Measurements from ENCODE around the gene PSAP. TPM values are rescaled to one million over a fixed set of nuclear protein-coding genes. Genes with fewer than 3 reads are reported as not detected.
A peak's percentile ranks its signal among the peaks of the same experiment; 100 is the strongest.

PSAP gene
- polyA plus RNA-seq, 3 donors, result 3,391 to 8,673 (median 7,346) TPM

DNA sequence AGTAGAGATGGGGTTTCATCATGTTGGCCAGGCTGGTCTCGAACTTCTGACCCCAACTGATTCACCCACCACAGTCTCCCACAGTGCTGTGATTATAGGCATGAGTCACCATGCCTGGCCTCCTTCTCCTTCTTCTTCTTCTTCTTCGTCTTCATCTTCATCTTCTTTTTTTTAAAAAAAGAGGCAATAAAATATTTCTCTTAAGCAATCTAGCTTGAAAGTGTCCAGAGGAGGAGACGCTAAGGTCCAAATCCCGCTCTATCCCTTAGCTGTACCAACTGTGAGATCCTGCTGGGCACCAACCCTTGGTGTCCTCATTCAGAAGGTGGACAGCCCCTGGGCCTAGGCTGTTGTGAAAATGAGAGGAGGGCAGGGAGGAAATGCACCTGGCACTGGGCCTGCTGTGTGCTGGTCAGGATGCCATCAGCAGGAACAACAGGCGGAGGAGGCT, 13.9 kb upstream of the PSAP start:
- H3K4me1 Mint-ChIP-seq, result peaks cover 44% of the 10 kb centered on the region

GRCh38 chr10:71863203-71863602, 12.2 kb upstream of the PSAP start:
- peaks cover 0 to 2% (median 0%) of the 10 kb centered on the region in 3 donors for H3K27me3 Mint-ChIP-seq (ENCODE audit: low read depth in 3 of 3)
- Histone ChIP-seq H4K20me1 (ENCODE audit: insufficient read depth, low read length) (no peaks in the 10 kb centered on the region), H3K4me2 (replicated peaks; ENCODE audit: extremely low read depth, low read length, poor library complexity, severe bottlenecking) (no peak overlapping the region), H3K9me3 (replicated peaks in 1 of 2; ENCODE audit: control insufficient read depth in 1 of 2, insufficient read depth in 1 of 2, low read length in 2 of 2) (no peaks in the 10 kb centered on the region), H3K27me3 (ENCODE audit: control insufficient read depth in 2 of 2, insufficient read depth in 2 of 2, low read length in 2 of 2) (no peaks in the 10 kb centered on the region), H3K4me1 (ENCODE audit: control insufficient read depth in 1 of 2, insufficient read depth in 2 of 2, low read length in 2 of 2) (peaks cover 54 to 57% of the 10 kb centered on the region in 2 donors), H2AFZ (ENCODE audit: insufficient read depth, low read depth, low read length, poor library complexity, severe bottlenecking) (no peak overlapping the region), H3K79me2 (ENCODE audit: insufficient read depth, low read length) (no peaks in the 10 kb centered on the region), H3K36me3 (replicated peaks in 1 of 2; ENCODE audit: control insufficient read depth in 1 of 2, insufficient read depth in 2 of 2, low read length in 2 of 2) (no peaks in the 10 kb centered on the region), H3K27ac (ENCODE audit: low read depth in 1 of 2, low read length in 2 of 2) (no peak overlapping the region), H3K4me3 (replicated peaks in 1 of 3; ENCODE audit: low read depth in 2 of 3, low read length in 3 of 3) (no peak overlapping the region), H3K9ac (ENCODE audit: insufficient read depth, low read length, poor library complexity, severe bottlenecking) (no peak overlapping the region)
- DNase-seq, result no peak
- WGBS (ENCODE audit: insufficient coverage), result 96% methylated on average over 4 of the region's 6 CpGs
- TF ChIP-seq, protein P1, sequence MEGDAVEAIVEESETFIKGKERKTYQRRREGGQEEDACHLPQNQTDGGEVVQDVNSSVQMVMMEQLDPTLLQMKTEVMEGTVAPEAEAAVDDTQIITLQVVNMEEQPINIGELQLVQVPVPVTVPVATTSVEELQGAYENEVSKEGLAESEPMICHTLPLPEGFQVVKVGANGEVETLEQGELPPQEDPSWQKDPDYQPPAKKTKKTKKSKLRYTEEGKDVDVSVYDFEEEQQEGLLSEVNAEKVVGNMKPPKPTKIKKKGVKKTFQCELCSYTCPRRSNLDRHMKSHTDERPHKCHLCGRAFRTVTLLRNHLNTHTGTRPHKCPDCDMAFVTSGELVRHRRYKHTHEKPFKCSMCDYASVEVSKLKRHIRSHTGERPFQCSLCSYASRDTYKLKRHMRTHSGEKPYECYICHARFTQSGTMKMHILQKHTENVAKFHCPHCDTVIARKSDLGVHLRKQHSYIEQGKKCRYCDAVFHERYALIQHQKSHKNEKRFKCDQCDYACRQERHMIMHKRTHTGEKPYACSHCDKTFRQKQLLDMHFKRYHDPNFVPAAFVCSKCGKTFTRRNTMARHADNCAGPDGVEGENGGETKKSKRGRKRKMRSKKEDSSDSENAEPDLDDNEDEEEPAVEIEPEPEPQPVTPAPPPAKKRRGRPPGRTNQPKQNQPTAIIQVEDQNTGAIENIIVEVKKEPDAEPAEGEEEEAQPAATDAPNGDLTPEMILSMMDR (IDR thresholded peaks at IDR 0.05), result no peak
- peak overlapping the region in 4 of 7 donors; percentile 25 to 53 (median 50) for H3K27ac Mint-ChIP-seq
- no peaks in the 10 kb centered on the region for H3K9me3 Mint-ChIP-seq
- no peak overlapping the region for H3K4me3 Mint-ChIP-seq
- peaks cover 0 to 5% of the 10 kb centered on the region in 2 donors for H3K36me3 Mint-ChIP-seq
- intact Hi-C loops (cut with micrococcal nuclease), result no loop called here
- peaks cover 49% of the 10 kb centered on the region for H3K4me1 Mint-ChIP-seq

More for the DNA sequence above, 13.9 kb upstream of the PSAP start:
- Histone ChIP-seq H3K4me3 (replicated peaks in 1 of 3; ENCODE audit: low read depth in 2 of 3, low read length in 3 of 3) (no peak overlapping the region), H3K4me2 (replicated peaks; ENCODE audit: extremely low read depth, low read length, poor library complexity, severe bottlenecking) (no peak overlapping the region), H2AFZ (ENCODE audit: insufficient read depth, low read depth, low read length, poor library complexity, severe bottlenecking) (no peak overlapping the region), H3K4me1 (ENCODE audit: control insufficient read depth in 1 of 2, insufficient read depth in 2 of 2, low read length in 2 of 2) (peaks cover 47 to 52% of the 10 kb centered on the region in 2 donors), H3K79me2 (ENCODE audit: insufficient read depth, low read length) (no peaks in the 10 kb centered on the region), H3K27me3 (ENCODE audit: control insufficient read depth in 2 of 2, insufficient read depth in 2 of 2, low read length in 2 of 2) (no peaks in the 10 kb centered on the region), H3K9me3 (replicated peaks in 1 of 2; ENCODE audit: control insufficient read depth in 1 of 2, insufficient read depth in 1 of 2, low read length in 2 of 2) (no peaks in the 10 kb centered on the region), H3K36me3 (replicated peaks in 1 of 2; ENCODE audit: control insufficient read depth in 1 of 2, insufficient read depth in 2 of 2, low read length in 2 of 2) (no peaks in the 10 kb centered on the region), H3K27ac (ENCODE audit: low read depth in 1 of 2, low read length in 2 of 2) (peak overlapping the region; percentile 12 to 31), H4K20me1 (ENCODE audit: insufficient read depth, low read length) (no peaks in the 10 kb centered on the region), H3K9ac (ENCODE audit: insufficient read depth, low read length, poor library complexity, severe bottlenecking) (no peak overlapping the region)
- TF ChIP-seq, protein P1 (IDR thresholded peaks at IDR 0.05), result no peak
- 89% methylated on average over 2 of the region's 5 CpGs for WGBS (ENCODE audit: insufficient coverage)
- intact Hi-C loops (cut with micrococcal nuclease), result no loop called here
- H3K9me3 Mint-ChIP-seq, result no peaks in the 10 kb centered on the region
- no peaks in the 10 kb centered on the region for H3K27me3 Mint-ChIP-seq (ENCODE audit: low read depth in 3 of 3)
- H3K36me3 Mint-ChIP-seq, result no peaks in the 10 kb centered on the region
- H3K4me3 Mint-ChIP-seq, result no peak overlapping the region
- H3K27ac Mint-ChIP-seq, result peak overlapping the region; percentile 63 to 91 (median 82)
- peak; percentile 61 to 75 (median 72) for DNase-seq
